Measurements from ENCODE around the gene ZNF212.
"Not testable (repeated sequence)": the region's sequence is repeated elsewhere in the genome, so short reads cannot be mapped to it uniquely, and the experiment has no call there.

Gene ZNF212

DNA sequence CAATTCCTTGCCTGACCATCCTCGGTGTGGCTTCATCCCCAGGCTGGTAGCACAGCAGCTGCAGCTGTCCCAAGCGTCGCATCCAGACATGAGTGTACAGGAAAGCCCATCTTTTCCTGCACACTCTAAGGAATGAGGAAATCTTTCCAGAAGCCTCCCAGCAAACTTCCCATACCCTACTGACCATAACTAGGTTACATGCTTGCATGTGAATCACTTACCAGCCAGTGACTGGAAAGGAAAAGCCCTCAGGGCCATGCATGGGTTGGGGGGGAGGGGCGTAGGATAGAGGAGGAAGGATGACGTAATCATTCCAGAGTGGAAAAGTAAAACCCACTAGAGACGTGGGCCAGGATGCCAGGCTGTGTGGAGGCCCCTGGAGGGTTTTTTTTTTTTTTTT is 18.9 kb upstream of the ZNF212 start:
- DNase-seq, result no peak

DNA sequence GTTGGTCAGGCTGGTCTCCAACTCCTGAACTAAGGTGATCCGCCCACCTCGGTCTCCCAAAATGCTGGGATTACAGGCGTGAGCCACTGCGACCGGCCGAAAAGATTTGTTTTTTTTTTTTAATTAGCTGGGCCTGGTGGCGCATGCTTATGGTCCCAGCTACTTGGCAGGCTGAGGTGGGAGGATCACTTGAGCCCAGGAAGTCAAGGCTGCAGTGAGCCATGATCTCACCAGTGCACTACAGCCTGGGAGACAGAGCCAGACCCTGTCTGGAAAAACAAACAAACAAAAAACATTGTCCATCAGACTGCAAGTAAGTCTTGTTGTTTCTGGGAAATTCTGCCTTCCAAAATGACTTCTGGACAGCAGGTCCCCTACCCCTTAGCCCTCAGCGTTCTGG is 16.3 kb upstream of the ZNF212 start:
- no peak for DNase-seq

DNA sequence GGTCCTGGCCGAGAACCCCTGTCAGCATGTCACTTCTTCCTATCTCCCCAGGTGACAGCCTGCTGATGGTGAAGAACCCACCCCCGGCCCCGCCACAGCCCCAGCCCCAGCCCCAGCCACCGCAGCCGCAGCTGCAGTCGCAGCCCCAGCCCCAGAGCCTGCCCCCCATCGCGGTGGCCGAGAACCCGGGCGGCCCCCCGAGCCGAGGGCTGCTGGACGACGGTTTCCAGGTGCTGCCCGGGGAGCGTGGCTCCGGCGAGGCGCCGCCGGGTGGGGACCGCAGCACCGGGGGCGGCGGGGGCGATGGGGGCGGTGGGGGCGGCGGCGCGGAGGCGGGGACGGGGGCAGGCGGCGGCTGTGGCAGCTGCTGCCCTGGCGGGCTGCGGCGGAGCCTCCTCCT is 15.7 kb upstream of the ZNF212 start:
- DNase-seq, result no peak

DNA sequence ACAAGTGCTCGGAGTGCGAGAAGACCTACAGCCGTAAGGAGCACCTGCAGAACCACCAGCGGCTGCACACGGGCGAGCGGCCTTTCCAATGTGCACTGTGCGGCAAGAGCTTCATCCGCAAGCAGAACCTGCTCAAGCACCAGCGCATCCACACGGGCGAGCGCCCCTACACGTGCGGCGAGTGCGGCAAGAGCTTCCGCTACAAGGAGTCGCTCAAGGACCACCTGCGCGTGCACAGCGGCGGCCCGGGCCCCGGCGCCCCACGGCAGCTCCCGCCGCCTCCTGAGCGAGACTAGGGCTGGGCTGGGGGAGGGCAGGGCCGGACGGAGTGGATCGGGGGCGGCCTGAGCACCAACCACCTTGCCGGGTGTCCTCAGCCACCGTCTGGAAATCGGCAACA is 15.1 kb upstream of the ZNF212 start:
- no peak for DNase-seq

DNA sequence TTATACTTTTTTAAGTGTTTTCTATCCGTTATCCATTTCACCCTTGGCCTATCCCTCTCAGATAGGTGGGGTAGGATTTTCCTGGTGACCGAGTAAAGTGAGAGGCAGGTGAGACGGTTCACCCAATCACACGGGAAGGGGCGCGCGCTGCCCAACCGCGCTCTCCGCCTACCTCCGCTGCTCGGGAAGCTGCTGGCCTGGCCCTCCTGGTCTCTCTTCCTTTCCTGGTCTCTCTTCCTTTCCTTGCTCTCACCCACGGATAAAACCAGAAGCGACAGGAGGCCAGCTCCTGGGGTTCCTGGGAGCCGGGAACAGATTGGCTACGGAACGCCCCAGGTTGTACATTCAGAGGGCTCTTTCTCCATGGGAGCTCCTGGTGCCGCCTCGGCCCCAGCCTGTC is 14.3 kb upstream of the ZNF212 start:
- DNase-seq, result no peak

DNA sequence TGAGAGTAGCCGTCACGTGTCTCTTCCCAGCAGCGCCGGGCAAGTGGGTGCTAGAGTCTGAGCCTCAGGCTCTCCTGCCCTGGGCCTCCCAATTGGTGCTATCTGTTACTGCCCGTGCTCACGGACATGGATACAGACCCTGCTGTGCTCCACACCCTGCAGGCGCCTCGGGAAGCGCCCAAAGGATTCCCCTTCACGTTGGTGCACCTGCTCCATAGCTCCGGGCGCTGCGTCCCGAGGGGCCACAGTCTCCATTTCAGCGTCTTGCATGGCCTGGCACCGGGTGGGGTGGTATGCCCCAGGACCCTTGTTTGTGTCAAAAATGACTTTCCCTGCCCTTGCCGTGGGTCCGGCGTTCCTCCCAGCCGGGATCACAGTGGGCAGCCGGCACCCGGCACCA is 13.8 kb upstream of the ZNF212 start:
- DNase-seq, result no peak

DNA sequence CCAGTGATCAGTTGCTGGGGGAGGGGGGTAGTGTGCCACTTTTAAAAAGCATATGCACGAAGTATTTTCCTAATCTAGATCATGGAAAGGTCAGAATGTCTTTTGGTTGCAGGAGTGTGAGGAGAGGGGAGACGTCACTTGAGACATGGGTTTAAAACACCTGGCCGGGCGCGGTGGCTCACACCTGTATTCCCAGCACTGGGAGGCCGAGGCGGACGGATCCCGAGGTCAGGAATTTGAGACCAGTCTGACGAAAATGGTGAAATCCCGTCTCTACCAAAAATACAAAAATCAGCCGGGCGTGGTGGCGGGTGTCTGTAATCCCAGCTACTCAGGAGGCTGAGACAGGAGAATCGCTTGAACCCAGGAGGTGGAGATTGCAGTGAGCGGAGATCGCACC is 13.1 kb upstream of the ZNF212 start:
- DNase-seq, result not testable (repeated sequence)

DNA sequence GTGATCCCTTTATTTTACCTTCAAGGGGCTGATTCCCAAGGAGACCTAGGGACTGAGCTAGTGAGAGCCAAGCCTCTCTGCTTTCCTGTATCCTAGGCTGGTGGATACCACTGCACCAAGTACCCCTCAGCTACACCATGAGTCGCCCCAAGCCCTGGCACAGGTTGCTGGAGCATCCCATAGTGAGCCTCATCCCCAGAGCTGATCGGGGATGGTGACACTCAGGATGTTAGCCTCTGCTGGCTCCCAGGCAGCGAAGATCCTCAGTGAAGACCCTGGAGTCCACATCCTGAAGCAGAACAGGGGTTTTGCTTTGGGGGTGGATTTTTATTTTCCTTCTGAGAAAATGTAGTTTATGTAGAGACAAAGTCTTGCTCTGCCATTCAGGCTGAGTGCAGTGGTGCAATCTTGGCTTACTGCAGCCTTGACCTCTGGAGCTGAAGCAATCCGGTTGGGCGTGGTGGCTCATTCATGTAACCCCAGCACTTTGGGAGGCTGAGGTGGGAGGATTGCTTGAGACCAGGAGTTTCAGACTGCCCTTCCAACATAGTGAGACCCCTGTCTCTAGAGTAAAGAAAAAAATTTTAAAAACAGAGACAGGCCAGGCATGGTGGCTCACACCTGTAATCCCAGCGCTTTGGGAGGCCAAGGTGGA is 12.5 kb upstream of the ZNF212 start:
- no peak for DNase-seq

DNA sequence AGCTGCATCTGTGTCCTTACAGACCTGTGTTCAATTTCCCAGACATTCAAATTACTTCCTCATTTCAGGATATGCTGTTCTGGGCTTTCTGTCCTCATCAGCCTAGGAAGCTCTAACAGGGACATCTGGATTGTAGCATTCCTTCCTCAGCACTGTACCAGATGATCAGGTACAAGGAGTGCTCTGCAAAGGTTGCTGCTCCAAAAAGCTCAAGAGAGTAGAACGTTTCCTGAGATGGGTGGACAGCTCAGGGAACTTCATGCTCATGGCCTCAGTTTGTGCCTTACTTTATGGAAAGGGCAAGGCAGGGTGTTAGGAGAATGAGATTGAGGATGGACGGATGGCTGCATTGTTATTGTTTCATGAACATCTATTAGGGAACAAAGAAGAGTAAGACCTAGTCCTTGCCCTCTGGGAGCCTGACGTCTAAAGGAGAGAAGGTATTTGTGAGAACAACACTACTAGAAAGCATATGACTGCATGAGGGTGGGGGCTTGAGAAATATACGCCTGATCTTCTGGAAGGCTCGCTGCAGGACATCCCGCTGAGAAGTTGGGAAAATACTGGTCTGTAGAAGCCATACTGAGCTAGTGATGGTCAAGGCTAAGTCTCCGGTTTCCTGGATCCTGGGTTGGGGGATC is 10.5 kb upstream of the ZNF212 start:
- no peak for DNase-seq

DNA sequence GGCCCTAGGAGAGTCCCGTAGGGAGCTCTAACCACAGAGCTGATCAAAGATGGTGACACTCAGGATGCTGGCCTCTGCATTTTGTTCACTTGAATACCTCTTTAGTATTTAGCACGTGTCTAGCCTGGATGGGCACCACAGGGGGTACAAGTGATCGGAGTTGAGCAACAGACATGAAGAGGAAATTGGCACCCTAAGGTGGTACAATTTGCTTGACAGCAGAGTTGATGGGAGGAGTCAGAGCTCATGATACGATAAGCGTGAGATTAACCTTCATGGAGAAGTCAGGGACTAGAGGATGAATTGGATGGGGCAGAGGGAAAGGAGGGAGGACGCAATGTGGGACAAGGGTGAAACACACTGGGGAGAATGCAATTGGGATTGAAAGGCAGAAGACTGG is 9.9 kb upstream of the ZNF212 start:
- no peak for DNase-seq

DNA sequence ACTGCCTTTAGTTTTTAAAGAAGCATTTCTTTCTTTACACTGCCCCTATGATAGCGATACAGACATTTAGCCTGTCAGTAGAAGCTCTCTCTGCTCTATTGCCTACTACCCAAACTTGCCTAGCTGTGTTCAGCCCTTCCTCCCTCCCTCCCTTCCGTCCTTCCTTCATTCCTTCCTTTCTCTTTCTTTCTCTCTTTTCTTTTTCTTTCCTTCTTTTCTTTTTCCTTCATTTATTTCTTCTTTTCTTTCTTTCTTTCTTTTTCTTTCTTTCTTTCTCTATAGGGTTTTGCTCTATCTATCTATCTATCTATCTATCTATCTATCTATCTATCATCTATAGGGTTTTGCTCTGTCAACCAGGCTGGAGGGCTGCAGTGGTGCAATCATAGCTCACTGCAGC is 7.1 kb upstream of the ZNF212 start:
- DNase-seq, result no peak

DNA sequence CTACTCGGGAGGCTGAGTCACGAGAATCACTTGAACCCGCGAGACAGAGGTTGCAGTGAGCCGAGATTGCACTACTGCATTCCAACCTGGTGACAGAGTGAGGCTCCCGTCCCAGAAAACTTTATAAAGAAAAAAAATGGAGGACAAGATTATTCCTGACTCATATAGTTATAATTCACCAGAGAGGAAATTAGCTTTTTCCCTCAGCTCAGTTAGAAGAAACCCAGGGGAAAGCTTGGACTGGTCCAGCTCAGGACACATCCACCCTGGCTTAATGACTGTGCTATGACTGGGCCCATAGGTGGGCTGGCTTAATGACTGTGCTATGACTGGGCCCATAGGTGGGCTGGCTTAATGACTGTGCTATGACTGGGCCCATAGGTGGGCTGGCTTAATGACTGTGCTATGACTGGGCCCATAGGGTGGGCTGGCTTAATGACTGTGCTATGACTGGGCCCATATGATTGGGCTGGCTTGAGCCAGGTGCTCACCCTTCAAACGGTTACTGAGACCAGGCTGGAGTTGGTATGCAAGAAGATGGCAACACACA is 5.7 kb upstream of the ZNF212 start:
- not testable (repeated sequence) for DNase-seq

DNA sequence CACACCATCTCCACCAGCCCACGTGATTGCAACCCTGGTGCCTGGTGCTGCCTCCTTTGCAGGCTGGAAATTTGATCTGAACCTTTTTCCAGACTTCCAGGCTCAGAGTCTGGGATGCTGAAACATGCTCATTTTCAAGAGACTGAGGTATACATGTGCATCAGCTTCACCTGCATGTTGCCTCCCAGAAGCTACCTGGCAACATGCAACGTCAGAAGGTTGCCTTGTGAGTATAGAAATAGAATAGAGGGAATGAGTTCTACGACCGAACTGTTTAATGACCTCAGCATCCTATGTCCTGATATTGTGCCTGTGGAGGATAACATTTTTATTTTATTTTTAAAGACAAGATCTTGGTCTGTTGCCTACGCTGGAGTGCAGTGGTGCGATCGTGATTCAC is 1.9 kb upstream of the ZNF212 start:
- DNase-seq, result no peak

DNA sequence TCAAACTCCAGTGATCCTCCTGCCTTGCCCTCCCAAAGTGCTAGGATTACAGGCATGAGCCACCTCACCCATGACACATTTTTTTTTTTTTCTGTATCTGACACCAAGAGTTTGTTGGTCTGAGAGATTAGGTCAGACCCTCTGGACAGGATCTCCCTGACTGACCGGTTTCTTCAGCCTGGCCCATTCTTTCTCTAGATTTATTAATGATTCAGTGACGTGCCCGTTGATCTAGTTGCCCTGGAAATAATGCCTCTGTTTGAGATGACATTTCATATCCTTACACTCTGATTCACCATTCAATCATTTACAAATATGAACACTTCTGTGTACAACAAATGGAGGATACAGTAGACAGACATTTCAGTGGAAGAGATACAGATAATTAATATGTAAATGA is 1.4 kb upstream of the ZNF212 start:
- DNase-seq, result no peak

DNA sequence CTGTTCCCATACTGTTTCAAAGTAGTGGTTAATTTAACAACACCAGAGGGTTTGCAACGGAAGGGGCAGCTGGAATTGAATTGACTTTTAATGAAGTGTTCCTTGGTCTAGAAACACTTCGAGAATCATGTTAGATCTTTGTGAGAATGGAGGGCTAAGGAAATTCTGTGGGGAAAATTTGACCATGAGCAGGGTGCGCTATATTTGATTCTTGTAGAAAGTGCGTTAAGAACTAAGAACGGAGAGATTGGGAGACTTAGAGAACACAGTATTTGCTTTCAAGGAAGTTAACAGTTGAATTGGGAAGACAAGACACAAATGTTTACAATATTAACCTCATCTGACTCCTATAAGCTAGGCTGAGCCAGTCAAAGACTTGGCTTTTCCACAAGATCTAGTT is 1.2 kb downstream of the ZNF212 start:
- no peak for DNase-seq

DNA sequence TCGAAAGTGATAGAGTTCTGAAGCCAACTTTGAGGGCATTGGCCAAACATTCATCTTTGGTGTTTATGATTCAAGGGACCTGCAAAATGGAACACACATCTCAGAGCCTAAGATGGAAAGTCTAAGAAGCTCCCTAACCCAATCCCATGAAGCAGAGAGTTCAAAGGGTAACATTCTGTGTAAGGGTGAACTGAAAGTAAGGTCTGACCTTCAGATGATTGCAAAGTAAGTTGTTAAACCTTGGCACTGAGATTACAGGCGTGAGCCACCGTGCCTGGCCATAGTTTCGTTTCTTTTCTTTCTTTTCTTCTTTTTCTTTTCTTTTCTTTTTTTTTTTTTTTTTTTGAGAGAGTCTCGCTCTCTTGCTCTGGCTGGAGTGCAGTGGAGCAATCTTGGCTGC is 2.2 kb downstream of the ZNF212 start:
- no peak for DNase-seq

DNA sequence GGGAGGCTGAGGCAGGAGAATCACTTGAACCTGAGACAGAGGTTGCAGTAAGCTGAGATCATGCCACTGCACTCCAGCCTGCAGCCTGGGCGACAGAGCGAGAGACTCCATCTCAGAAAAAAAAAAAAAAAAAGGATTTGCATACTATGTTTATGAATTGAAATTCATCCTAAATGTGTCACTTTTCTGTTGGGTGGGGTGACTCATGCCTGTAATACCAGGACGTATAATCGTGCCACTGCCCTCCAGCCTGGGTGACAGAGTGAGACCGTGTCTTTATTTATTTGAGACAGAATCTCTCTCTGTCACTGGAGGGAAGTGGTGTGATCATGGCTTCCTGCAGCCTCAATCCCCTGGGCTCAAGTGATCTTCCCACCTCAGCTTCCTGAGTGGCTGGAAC is 5.8 kb downstream of the ZNF212 start:
- no peak for DNase-seq

DNA sequence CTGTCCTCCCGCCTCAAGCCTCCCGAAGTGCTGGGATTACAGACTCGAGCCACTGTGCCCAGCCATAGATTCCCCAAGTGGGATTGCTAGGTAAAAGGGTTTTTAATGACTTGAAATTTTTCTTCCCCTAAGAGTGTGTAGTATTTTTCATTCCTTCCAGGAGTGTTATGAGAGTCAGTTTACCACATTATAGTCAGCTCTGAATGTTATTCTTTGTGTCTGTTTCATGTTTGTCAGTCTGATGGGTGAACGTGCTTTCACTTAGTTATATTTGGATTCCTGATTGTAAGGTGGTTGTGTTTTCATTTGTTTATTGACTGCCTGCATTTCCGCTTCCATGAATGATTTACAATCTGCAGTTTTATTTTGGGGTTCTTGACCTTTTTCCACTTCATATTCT is 6.3 kb downstream of the ZNF212 start:
- no peak for DNase-seq

DNA sequence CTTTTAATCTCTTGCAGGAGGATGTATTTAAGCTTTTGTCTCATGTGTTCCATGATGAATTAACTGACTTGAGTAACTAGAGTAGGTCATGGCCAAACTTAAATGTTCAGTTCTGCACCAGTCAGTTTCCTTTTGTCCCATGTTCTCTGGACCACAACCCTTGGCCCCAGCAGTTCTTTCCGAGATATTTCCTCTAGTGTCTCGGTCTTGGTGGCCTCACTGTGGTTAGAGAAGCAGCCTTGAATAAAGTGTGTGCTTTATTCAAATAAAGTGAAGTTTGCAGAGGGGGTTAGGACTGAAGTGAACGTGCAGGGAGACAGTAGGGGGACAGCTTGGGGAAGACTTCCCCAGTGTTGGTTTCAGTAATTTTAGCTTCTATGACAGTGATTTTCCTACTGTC is 9.3 kb downstream of the ZNF212 start:
- DNase-seq, result no peak

DNA sequence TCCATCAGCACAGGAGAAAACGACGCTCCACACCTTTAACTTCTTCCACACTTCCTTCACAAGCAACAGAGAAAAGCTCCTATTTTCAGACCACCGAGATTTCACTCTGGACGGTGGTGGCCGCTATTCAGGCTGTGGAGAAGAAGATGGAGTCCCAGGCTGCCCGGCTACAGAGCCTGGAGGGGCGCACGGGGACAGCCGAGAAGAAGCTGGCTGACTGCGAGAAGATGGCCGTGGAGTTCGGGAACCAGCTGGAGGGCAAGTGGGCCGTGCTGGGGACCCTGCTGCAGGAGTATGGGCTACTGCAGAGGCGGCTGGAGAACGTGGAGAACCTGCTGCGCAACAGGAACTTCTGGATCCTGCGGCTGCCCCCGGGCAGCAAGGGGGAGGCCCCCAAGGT is 10.7 kb downstream of the ZNF212 start:
- DNase-seq, result not testable (repeated sequence)

DNA sequence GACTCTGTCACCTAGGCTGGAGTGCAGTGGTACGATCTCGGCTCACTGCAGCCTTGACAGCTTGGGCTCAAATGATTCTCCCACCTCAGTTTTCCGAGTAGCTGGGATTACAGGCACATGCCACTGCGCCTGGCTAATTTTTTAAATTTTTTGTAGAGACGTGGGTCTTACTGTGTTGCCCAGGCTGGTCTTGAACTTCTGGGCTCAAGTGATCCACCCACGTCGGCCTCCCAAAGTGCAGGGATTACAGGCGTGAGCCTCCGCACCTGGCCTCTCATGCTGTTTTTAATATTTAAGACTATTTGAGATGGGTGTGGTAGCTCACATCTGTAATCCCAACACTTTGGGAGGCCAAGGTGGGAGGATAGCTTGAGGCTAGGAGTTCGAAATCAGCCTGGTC is 12.1 kb downstream of the ZNF212 start:
- DNase-seq, result not testable (repeated sequence)

DNA sequence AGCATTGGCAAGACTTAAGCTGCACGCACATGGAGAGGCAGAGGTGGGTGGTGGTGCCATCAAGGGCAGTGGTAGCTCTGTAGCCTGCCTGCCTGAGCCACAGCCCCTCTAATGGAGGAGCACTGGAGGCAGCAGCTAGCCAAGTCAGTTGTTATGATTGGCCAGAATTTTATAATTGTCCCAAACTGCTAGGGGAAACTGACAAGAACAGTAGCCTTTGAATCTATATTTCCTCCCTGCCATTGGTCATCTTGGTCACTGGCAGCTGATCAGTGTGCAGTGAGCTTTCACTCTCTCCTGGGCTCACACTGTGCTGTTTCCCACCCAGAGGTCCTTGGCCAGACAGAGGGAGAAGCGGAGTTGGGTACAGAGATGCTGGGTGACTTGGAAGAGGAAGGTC is 12.9 kb downstream of the ZNF212 start:
- DNase-seq, result no peak

DNA sequence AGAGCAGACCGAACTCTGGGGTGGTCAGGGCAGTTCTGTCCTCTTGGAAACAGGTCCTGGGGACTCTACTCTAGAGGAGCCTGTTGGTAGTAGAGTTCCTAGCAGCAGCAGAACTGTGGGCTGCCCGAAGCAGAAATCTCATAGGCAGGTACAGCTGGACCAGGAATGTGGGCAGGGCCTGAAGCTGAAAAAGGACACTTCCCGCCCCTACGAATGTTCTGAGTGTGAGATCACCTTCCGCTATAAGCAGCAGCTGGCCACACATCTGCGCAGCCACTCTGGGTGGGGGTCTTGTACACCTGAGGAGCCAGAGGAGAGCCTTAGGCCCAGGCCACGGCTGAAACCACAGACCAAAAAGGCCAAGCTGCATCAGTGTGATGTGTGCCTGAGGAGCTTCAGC is 14.2 kb downstream of the ZNF212 start:
- DNase-seq, result no peak

DNA sequence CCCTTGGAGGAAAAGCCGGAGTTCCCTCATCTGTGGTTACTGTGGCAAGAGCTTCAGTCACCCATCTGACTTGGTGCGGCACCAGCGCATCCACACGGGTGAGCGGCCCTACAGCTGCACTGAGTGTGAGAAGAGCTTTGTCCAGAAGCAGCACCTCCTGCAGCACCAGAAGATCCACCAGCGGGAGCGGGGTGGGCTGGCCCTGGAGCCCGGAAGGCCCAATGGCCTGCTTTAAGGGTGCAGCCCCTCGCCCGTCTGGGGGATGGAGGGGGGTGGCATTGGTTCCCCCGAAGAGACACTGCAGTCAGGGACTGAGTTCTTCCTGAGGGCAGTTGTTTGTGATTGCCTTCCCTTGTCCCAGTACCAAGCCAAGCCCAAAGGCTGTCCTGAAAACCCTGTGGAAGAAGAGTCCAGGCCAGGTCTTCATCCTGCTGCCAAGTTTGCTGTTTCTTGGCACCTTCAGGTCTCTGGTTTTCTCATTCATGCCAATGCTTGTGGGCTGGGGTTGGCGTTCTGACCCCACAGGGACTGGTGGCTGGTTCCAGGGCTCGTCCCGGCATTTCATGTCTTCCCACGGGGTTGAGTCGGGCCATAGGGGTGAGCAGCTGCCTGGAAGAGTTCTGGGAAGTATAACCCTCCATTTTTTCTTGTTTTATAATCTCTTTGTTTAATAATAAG is 14.9 kb downstream of the ZNF212 start:
- DNase-seq, result no peak

All from stimulated activated naive CD4-positive, alpha-beta T cell (primary cell).